ENCODE measurements around the gene SPATS2L. TPM values are rescaled to one million over a fixed set of nuclear protein-coding genes. Genes with fewer than 3 reads are reported as not detected.

The SPATS2L gene
- total RNA-seq, 1 donor from 2014 or later = 65.6 TPM

DNA sequence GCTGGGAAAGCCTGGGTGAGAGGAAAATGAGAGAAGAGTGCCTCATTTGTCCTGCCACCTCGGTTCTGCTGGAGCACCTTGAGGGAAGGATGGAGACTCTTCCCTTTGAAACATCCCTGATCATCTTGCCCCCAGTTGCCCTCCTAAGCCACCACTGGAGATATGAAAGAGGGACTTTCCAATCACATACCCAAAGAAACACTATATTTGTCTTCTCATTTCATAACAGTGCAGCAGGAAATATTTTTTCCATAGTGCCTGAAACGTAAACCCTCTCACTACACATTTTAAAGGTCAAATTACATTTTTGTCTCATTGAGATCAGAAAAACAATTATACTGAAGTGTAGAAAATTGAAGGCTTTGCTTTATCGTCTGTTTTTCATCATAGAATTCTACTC, 140.1 kb downstream of the SPATS2L start:
- H3K36me3 ChIP-seq = peaks cover 0 to 16% of the 10 kb centered on the region in 2 donors
- H3K4me3 ChIP-seq = no peak overlapping the region
- no peaks in the 10 kb centered on the region for H3K9me3 ChIP-seq
- H3K27ac ChIP-seq = no peak overlapping the region
- no peak for DNase-seq (ENCODE audit: extremely low spot score in 2 of 2)
- intact Hi-C loops (cut with DNase I) = no loop called here
- TF ChIP-seq, protein P1, sequence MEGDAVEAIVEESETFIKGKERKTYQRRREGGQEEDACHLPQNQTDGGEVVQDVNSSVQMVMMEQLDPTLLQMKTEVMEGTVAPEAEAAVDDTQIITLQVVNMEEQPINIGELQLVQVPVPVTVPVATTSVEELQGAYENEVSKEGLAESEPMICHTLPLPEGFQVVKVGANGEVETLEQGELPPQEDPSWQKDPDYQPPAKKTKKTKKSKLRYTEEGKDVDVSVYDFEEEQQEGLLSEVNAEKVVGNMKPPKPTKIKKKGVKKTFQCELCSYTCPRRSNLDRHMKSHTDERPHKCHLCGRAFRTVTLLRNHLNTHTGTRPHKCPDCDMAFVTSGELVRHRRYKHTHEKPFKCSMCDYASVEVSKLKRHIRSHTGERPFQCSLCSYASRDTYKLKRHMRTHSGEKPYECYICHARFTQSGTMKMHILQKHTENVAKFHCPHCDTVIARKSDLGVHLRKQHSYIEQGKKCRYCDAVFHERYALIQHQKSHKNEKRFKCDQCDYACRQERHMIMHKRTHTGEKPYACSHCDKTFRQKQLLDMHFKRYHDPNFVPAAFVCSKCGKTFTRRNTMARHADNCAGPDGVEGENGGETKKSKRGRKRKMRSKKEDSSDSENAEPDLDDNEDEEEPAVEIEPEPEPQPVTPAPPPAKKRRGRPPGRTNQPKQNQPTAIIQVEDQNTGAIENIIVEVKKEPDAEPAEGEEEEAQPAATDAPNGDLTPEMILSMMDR (IDR thresholded peaks at IDR 0.05) = no peak
- no peak for TF ChIP-seq POLR2AphosphoS5 (IDR thresholded peaks at IDR 0.05; ENCODE audit: insufficient read depth in 1 of 2, low read depth in 1 of 2)
- TF ChIP-seq POLR2A (IDR thresholded peaks at IDR 0.05) = no peak
- H3K27me3 ChIP-seq = no peaks in the 10 kb centered on the region
- H3K4me1 ChIP-seq = peaks cover 30% of the 10 kb centered on the region

DNA sequence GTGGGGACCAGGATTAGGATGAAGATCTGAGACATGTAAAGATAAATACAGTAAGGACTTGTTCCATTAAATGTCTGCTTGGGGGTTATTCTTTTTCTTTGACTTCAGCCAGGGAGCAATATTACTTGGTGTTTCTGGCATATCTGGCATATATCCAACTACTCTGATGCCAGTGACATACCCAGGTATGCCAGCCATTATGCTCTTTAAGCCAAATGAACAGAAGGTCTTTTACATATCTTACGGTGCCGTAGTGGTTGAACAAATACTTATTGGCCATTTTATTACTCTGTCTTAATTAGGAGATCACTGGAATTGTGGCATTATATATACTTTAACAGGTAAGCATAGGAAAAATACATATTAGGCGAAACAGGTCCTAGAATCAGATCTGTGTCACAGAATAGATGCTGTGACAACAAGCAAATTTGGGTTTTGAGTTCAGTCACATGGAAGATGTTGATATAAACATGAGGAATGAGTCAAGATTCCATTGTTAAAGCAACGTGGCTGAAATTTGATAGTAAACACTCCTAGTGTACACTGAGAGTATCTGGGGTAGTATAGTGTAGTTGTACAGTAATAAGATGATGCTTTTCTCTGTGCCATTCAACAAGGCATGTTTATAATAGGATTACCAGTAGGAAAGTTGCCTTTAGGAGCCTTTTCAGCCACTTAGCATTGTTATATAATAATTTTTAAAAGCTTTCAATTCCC, 140.8 kb downstream of the SPATS2L start:
- Histone ChIP-seq H3K36me3 (peaks cover 0 to 16% of the 10 kb centered on the region in 2 donors), H3K27me3 (no peaks in the 10 kb centered on the region)

DNA sequence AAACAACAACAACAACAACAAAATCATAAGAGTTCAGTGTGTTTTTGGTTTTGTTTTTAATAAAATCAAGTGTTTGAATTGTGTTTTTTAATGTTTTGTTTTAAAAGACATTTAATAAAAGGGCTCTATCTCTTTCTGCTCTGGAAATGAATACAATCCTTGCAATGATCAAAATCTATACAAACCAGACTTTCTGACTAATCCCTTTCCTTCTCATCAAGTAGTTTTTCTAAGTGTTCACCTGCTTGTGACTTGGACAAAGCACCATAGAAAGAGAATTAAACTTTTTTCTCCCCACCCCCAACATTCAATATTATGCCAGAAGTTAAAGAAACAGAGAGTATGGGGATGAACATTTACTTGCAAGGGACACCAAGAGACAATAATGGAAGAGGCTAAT, 142.0 kb downstream of the SPATS2L start:
- Histone ChIP-seq H3K27ac (no peak overlapping the region), H3K9me3 (no peaks in the 10 kb centered on the region), H3K36me3 (peaks cover 0 to 16% of the 10 kb centered on the region in 2 donors), H3K27me3 (no peaks in the 10 kb centered on the region), H3K4me1 (peaks cover 17% of the 10 kb centered on the region), H3K4me3 (no peak overlapping the region)
- intact Hi-C loops (cut with DNase I) = no loop called here
- TF ChIP-seq POLR2A (IDR thresholded peaks at IDR 0.05) = no peak
- TF ChIP-seq POLR2AphosphoS5 (IDR thresholded peaks at IDR 0.05; ENCODE audit: insufficient read depth in 1 of 2, low read depth in 1 of 2) = no peak
- TF ChIP-seq, protein P1 (IDR thresholded peaks at IDR 0.05) = no peak
- no peak for DNase-seq (ENCODE audit: extremely low spot score in 2 of 2)

More for the DNA sequence above, 140.8 kb downstream of the SPATS2L start:
- intact Hi-C loops (cut with DNase I) = no loop called here
- Histone ChIP-seq H3K27ac (no peak overlapping the region), H3K4me3 (no peak overlapping the region), H3K4me1 (peaks cover 23% of the 10 kb centered on the region), H3K9me3 (no peaks in the 10 kb centered on the region)
- TF ChIP-seq POLR2A (IDR thresholded peaks at IDR 0.05) = no peak
- TF ChIP-seq, protein P1 (IDR thresholded peaks at IDR 0.05) = no peak
- TF ChIP-seq POLR2AphosphoS5 (IDR thresholded peaks at IDR 0.05; ENCODE audit: insufficient read depth in 1 of 2, low read depth in 1 of 2) = no peak
- DNase-seq (ENCODE audit: extremely low spot score in 2 of 2) = no peak

DNA sequence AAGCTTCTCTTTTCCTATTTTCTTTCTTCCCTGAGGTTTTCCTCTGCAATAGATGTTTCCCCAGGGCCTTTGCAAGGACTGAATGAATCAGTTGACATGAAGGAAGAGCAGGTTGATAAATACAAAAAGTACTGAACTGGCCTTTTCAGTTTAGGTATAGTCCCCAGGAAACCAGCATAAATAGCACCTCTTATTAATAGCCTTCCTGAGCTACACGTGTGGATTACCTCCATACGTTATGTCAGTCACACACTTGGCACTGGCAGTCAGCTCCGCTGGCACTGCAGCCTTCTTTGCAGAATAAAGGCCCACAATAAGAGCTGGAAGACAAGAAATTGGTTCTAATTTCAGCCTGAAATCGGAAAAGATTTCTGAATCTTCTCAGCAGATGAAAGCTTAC, 142.7 kb downstream of the SPATS2L start:
- peaks cover 0 to 16% of the 10 kb centered on the region in 2 donors for H3K36me3 ChIP-seq
- no peak overlapping the region for H3K4me3 ChIP-seq
- peaks cover 11% of the 10 kb centered on the region for H3K4me1 ChIP-seq
- intact Hi-C loops (cut with DNase I) = no loop called here
- no peak for DNase-seq (ENCODE audit: extremely low spot score in 2 of 2)
- TF ChIP-seq, protein P1 (IDR thresholded peaks at IDR 0.05) = no peak
- no peak for TF ChIP-seq POLR2A (IDR thresholded peaks at IDR 0.05)
- no peak for TF ChIP-seq POLR2AphosphoS5 (IDR thresholded peaks at IDR 0.05; ENCODE audit: insufficient read depth in 1 of 2, low read depth in 1 of 2)
- no peaks in the 10 kb centered on the region for H3K9me3 ChIP-seq
- no peaks in the 10 kb centered on the region for H3K27me3 ChIP-seq
- no peak overlapping the region for H3K27ac ChIP-seq

DNA sequence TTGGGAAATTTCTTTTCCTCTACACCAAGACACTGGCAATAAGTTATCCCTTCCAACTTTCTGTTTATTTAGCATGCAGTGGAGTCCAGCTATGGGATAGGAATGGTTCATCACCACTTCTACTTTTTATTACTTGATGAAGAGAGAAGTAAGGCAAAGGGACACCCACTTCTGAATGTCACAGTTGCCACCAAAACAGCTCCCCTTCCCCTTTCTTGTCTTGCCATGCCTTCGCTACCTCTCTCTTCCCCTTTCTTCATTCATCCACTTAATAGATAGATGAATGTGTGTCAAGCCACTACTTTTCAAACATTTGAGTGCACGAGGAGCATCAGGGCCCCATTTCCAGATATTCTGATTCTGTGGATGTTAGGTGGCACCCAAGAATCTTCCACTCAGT, 143.8 kb downstream of the SPATS2L start:
- Histone ChIP-seq H3K9me3 (no peaks in the 10 kb centered on the region), H3K27ac (no peak overlapping the region), H3K36me3 (peaks cover 0 to 16% of the 10 kb centered on the region in 2 donors), H3K27me3 (no peaks in the 10 kb centered on the region), H3K4me3 (no peak overlapping the region), H3K4me1 (peaks cover 6% of the 10 kb centered on the region)
- TF ChIP-seq, protein P1 (IDR thresholded peaks at IDR 0.05) = no peak
- TF ChIP-seq POLR2A (IDR thresholded peaks at IDR 0.05) (no peak), POLR2AphosphoS5 (IDR thresholded peaks at IDR 0.05; ENCODE audit: insufficient read depth in 1 of 2, low read depth in 1 of 2) (no peak)
- DNase-seq (ENCODE audit: extremely low spot score in 2 of 2) = no peak
- intact Hi-C loops (cut with DNase I) = loop anchor here (10.0 kb wide), 1 partner anchor 145 kb away; the partner anchor contains the start of gene SPATS2L
